Brain pericyte (primary cell): Measurements from ENCODE around the gene SLC6A3.

Experiments
- DNase-seq: peaks from one replicate; pipeline ENCODE4 v3.0.0-alpha.2; 2012; ENCODE audit warnings: low read depth, low spot score

The SLC6A3 gene

GRCh38 chr5:1442222-1443145, 2.8 kb downstream of the SLC6A3 start:
- no peak for DNase-seq

GRCh38 chr5:1441166-1441865, 3.9 kb downstream of the SLC6A3 start:
- DNase-seq: no peak

GRCh38 chr5:1440098-1440493, 5.1 kb downstream of the SLC6A3 start:
- no peak for DNase-seq

- no peak for DNase-seq
Observed at GRCh38 chr5:1439388-1440097, 5.7 kb downstream of the SLC6A3 start.

GRCh38 chr5:1438871-1439270, 6.4 kb downstream of the SLC6A3 start:
- DNase-seq: no peak

- no peak for DNase-seq
Observed at GRCh38 chr5:1437876-1438559, 7.2 kb downstream of the SLC6A3 start.

- DNase-seq: no peak
Observed at GRCh38 chr5:1437226-1437829, 7.9 kb downstream of the SLC6A3 start.

GRCh38 chr5:1436681-1437080, 8.6 kb downstream of the SLC6A3 start:
- no peak for DNase-seq

GRCh38 chr5:1436036-1436435, 9.2 kb downstream of the SLC6A3 start:
- no peak for DNase-seq

- no peak for DNase-seq
Observed at GRCh38 chr5:1435369-1435768, 9.9 kb downstream of the SLC6A3 start.

GRCh38 chr5:1432296-1432695, 12.9 kb downstream of the SLC6A3 start:
- no peak for DNase-seq

- DNase-seq: no peak
Observed at GRCh38 chr5:1431896-1432295, 13.3 kb downstream of the SLC6A3 start.

GRCh38 chr5:1431021-1431811, 14.0 kb downstream of the SLC6A3 start:
- no peak for DNase-seq

GRCh38 chr5:1430121-1430795, 15.0 kb downstream of the SLC6A3 start:
- no peak for DNase-seq

GRCh38 chr5:1429496-1429895, 15.7 kb downstream of the SLC6A3 start:
- no peak for DNase-seq

GRCh38 chr5:1429066-1429465, 16.2 kb downstream of the SLC6A3 start:
- no peak for DNase-seq

- DNase-seq: no peak
Observed at GRCh38 chr5:1428107-1428506, 17.1 kb downstream of the SLC6A3 start.

- DNase-seq: no peak
Observed at GRCh38 chr5:1424716-1425115, 20.5 kb downstream of the SLC6A3 start.

- DNase-seq: no peak
Observed at GRCh38 chr5:1423901-1424603, 21.2 kb downstream of the SLC6A3 start.
